AG04449 (cell line): ENCODE data around the gene ASIP.

Source experiments
- CTCF ChIA-PET: fragments of 350-600 bp; formaldehyde crosslinking; extraction: SDS; loops from one replicate; lab custom pipeline; 2021; ENCODE audit warnings: antibody characterized with exemption; lab: Yijun Ruan, JAX
- POLR2A ChIA-PET: fragments of 400-600, 350-600 bp; formaldehyde crosslinking; extraction: SDS; loops from one replicate; lab custom pipeline; 2020; ENCODE audit warnings: antibody characterized with exemption, inconsistent platforms; lab: Yijun Ruan, JAX
- DNase-seq: peaks from one replicate; pipeline ENCODE4 v3.0.0-alpha.2; 2010; ENCODE audit warnings: low read depth, low spot score
- H3K4me3 ChIP-seq: 2 replicates; pipeline ENCODE4 v1.5.1; 2011; ENCODE audit warnings: low read depth, mild to moderate bottlenecking, control low read depth, low read length
- CTCF ChIP-seq: IDR thresholded peaks from one replicate; pipeline ENCODE4 v1.5.1; 2011; ENCODE audit warnings: mild to moderate bottlenecking, moderate library complexity, low read length, control low read depth, inconsistent platforms; ENCODE audit not compliant: insufficient read depth; ENCODE audit errors: missing control alignments

Gene ASIP

GRCh38 chr20:34316196-34316814 lies 75.1 kb downstream of the ASIP start:
- DNase-seq: no peak
- CTCF ChIA-PET: interaction anchor here (0.6 to 5.3 kb wide), 4 partner anchors 173 to 454 kb away, joined by 3 to 67 read pairs (median 4); partner anchors contain the start of gene DYNLRB1
- no peak overlapping the region for H3K4me3 ChIP-seq
- POLR2A ChIA-PET: interaction anchor here (1.2 kb wide), 1 partner anchor 47 kb away, joined by 4 read pairs; the partner anchor contains the start of gene ITCH
- TF ChIP-seq CTCF: no peak
